HG03097 (cell line): ENCODE results near the gene OR9Q2.
"Not testable (repeated sequence)": the region's sequence is repeated elsewhere in the genome, so short reads cannot be mapped to it uniquely, and the experiment has no call there.

ENCODE experiments used
- ATAC-seq: cut with Tn5 transposase; IDR thresholded peaks from one replicate; pipeline ENCODE4 v1.9.1; 2021; ENCODE audit not compliant: unreplicated experiment, low FRiP score

The OR9Q2 gene, protein sequence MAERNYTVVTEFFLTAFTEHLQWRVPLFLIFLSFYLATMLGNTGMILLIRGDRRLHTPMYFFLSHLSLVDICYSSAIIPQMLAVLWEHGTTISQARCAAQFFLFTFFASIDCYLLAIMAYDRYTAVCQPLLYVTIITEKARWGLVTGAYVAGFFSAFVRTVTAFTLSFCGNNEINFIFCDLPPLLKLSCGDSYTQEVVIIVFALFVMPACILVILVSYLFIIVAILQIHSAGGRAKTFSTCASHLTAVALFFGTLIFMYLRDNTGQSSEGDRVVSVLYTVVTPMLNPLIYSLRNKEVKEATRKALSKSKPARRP

GRCh38 chr11:58188770-58189169, at the start of gene OR9Q2:
Gene OR9Q2 (plus strand): TSS chr11:58189070. CDS start chr11:58190491, 1,421 bp downstream.
- no peak for ATAC-seq

- ATAC-seq: no peak
These were observed 46.1 kb upstream of the OR9Q2 start for GRCh38 chr11:58142761-58143160.

- no peak for ATAC-seq
These were observed 36.1 kb upstream of the OR9Q2 start for GRCh38 chr11:58152781-58153180.

GRCh38 chr11:58164389-58164788, 24.5 kb upstream of the OR9Q2 start:
- ATAC-seq: no peak

GRCh38 chr11:58164990-58165389, 23.9 kb upstream of the OR9Q2 start:
- no peak for ATAC-seq

DNA sequence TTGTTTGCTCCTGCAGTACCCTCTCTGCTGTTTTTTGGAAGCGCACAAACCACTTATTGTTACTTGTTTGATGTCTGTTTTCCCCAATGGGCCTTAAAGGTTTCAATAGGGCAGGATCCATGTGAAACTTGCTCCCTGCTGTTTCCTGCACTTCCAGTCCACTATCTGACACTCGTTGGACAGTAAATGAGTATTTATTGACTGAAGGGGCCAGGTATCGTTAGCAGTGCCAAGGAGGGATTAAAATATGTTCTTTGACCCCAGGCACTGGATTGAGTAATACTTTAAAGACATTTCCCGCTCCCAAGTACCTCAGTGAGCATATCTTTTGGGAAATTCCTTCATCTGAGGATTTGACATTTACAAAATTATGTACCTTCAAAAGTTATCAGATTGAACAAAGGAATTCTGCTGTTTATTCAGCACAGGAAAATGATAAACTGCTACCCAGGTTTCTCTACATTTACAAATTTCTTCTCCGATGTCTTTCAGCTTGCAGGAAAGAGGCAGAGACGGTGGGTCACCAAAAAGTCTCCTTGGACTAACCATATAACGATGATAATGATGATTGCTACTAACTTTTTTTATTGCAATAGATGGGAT, 23.3 kb upstream of the OR9Q2 start:
- no peak for ATAC-seq

GRCh38 chr11:58177409-58178054, 11.3 kb upstream of the OR9Q2 start:
- no peak for ATAC-seq

GRCh38 chr11:58178444-58178843, 10.4 kb upstream of the OR9Q2 start:
- no peak for ATAC-seq

DNA sequence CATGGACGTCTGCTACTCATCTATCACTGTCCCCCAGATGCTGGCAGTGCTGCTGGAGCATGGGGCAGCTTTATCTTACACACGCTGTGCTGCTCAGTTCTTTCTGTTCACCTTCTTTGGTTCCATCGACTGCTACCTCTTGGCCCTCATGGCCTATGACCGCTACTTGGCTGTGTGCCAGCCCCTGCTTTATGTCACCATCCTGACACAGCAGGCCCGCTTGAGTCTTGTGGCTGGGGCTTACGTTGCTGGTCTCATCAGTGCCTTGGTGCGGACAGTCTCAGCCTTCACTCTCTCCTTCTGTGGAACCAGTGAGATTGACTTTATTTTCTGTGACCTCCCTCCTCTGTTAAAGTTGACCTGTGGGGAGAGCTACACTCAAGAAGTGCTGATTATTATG, 9.2 kb upstream of the OR9Q2 start:
- ATAC-seq: no peak

DNA sequence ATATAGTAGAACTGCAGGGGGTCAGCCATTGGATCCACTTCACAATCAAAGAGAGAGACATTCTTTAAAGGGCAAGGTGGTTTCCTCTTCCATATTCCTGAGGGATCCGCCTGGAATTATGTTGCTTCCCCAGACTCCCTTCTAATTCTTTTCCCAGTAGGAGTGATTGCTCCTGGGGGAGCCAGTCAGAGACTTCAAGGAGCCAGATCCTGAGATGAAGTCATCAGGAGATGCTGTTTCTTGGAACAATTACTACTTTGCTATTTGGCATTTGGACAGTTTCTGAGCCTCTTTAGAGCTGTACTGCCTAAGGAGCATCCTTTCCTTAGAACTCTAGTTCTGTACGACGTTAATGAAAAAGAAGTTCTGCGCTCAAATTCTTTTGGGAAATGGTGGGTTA, 1.9 kb upstream of the OR9Q2 start:
- no peak for ATAC-seq

DNA sequence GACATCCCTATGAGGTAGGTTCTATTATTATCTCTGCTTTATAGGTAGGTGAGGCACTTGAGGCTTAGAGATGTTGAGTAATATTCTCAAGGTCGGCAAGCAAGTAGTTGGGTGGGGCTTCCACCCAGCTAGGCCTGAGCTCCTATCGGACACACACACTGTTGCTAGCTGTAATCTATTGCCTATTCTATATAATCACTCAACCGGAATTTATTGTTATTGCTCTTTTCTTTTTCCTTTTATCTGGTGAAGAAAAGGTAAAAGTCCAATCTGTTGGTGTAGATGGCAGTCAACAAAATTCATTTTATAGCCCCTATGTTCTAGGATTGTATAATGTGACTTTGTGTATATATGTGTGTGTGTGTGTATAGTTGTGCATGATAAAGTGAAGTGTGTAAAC, 3.4 kb downstream of the OR9Q2 start:
- ATAC-seq: no peak

- ATAC-seq: no peak
These were observed 4.5 kb downstream of the OR9Q2 start for GRCh38 chr11:58193391-58193790.

- ATAC-seq: no peak
These were observed 7.1 kb downstream of the OR9Q2 start for GRCh38 chr11:58195939-58196338.

- ATAC-seq: no peak
These were observed 10.4 kb downstream of the OR9Q2 start for GRCh38 chr11:58199271-58199670.

DNA sequence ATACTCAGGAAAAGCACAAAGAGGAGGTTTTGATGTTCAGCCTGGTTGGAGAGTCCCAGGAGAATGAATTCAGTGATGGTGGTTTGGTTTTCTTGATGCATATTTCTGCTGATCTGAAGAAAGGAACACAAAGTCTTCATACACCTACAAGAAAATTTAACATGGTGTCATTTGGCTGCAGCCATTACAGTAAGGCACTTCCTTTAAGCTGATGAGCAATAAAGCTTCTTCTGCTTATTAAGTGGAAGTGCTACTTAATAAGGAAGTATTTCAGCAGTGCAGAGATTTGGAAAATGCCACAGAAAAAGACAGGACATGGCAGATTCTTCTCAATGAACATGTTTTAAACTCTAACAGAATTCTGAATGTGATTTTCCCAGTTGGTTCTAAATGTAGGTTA, 15.2 kb downstream of the OR9Q2 start, which contains the start of gene OR1S2:
TSS of gene OR1S2 (minus strand) at position 101 of the 400 bp plus-strand sequence. CDS start at position 101, 0 bp downstream.
- no peak for ATAC-seq

- not testable (repeated sequence) for ATAC-seq
These were observed 23.6 kb downstream of the OR9Q2 start, which contains the start of gene OR1S1 for GRCh38 chr11:58212420-58212819. Gene OR1S1 (plus strand): TSS chr11:58212720.

DNA sequence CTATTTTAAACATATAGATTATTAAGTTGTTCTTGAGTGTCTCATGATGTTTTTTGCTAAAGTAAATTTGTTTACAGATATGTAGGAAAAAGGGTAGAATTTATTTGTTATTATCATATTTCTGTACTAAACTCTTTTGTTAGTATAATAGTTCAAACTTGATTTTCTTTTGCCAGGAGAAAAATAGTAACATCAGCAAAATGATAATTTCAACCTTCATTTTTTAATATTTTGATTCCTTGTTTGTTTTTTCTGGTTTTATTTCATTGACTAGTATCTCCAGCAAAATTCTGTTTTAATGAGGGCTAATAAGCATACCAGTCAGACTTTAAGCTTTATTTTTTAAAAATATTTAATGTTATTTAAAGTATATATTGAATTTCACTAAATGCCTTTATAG, 27.6 kb downstream of the OR9Q2 start:
- no peak for ATAC-seq

- no peak for ATAC-seq
These were observed 33.9 kb downstream of the OR9Q2 start for GRCh38 chr11:58222721-58223120.

DNA sequence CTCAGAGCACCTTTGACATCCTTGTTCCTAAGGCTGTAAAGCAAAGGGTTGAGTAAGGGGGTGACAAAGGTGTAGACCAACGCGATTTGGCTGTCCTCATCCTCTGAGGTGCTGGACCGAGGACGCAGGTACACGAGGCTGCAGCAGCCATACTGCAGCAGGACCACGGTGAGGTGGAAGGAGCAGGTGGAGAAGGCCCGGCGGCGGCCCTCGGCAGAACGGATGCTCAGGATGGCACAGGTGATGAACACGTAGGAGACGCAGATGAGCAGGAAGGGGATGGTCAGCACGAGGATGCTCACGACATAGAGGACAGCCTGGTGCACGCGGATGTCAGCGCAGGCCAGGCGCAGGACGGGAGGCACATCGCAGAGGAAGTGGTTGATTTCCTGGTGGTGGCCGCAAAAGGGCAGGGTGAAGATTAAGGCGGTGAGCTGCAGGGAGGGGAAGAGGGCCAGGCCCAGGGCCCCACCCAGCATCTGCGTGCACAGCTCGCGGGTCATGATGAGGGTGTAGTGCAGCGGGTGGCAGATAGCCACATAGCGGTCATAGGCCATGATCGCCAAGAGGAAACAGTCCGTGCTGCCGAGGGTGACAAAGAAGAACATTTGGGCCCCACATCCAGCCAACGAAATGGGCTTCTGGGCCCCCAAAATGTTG, 39.2 kb downstream of the OR9Q2 start:
- ATAC-seq: no peak
